GM21447 (cell line): ENCODE results near the gene PI4K2B.
A peak's percentile ranks its signal among the peaks of the same experiment; 100 is the strongest.
"Not testable (repeated sequence)": the region's sequence is repeated elsewhere in the genome, so short reads cannot be mapped to it uniquely, and the experiment has no call there.

Source experiments
- ATAC-seq: cut with Tn5 transposase; IDR thresholded peaks from one replicate; pipeline ENCODE4 v1.9.1; 2021; ENCODE audit not compliant: unreplicated experiment

PI4K2B gene

GRCh38 chr4:25303578-25303977 lies 69.7 kb downstream of the PI4K2B start:
- ATAC-seq, result no peak

DNA sequence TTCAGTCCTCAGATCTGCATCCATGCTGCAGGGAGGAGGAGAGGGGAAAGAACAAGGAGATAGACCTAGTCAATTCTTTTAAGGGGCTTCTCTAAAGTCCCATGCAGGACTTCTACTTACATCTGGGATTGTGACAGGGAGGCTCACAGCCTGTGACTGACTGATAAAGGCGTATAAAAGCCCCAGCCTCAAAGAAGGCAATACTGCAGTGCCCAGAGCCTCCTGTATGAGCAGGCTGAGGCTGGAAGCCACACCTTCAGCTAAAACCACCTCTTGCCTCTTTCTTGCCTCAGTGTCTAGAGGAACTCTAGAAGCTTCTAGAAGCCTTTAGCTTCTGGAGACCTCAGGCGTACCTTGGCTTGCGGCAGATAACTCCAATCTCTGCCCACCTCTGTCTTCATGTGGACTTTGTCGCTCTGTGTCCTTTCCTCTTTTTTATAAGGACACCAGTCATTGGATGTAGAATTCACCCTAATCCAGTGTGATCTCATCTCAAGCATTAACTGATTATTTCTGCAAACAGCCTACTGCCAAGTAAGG lies 72.8 kb downstream of the PI4K2B start:
- ATAC-seq, result no peak

DNA sequence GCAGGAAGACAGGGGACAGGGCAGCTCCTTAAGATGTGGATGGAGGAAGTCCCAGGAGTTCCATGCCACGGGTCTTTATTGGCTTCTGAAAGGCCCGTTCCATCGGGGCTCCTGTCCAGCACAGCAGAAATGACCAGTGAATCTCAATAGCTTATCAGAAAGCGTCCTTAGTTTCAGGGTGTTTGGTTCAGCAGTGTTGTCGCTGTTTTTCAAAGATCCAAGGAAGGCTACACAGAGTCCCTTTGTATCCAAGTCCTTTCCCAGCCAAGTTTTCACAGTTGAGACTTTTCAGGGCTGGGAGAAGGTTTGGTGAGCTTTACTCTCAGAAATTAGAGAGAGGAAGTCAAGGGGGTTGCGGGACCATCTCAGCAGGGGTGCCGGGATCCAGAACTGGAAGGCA lies 73.8 kb downstream of the PI4K2B start:
- ATAC-seq, result no peak

GRCh38 chr4:25308306-25308705 lies 74.5 kb downstream of the PI4K2B start:
- no peak for ATAC-seq

GRCh38 chr4:25308761-25309160 lies 74.9 kb downstream of the PI4K2B start:
- ATAC-seq, result no peak

GRCh38 chr4:25310066-25310802 lies 76.4 kb downstream of the PI4K2B start:
- ATAC-seq, result peak; percentile 54

DNA sequence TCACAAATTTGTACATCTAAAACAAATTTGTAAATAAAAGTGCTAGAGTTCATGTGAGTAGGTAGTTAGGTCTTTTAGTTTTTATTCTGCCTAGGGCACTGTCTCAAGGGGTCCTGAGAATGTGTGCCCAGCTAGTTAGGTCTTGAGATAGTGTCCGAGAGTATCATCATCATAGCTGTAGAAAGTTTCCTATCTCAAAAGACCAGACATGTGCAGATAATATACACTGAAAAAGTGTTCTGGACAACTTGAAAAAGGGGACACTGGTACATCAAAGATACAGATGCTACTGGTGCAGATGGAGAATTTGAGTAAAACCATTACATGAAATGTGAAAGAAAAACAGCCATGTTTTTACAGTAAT lies 77.0 kb downstream of the PI4K2B start:
- ATAC-seq, result peak; percentile 16

GRCh38 chr4:25312496-25313200 lies 78.8 kb downstream of the PI4K2B start, which contains the start of gene ZCCHC4:
Gene ZCCHC4, plus strand, starts transcription at chr4:25312774. Its CDS starts 36 bp downstream, at chr4:25312810.
- peak; percentile 67 for ATAC-seq

DNA sequence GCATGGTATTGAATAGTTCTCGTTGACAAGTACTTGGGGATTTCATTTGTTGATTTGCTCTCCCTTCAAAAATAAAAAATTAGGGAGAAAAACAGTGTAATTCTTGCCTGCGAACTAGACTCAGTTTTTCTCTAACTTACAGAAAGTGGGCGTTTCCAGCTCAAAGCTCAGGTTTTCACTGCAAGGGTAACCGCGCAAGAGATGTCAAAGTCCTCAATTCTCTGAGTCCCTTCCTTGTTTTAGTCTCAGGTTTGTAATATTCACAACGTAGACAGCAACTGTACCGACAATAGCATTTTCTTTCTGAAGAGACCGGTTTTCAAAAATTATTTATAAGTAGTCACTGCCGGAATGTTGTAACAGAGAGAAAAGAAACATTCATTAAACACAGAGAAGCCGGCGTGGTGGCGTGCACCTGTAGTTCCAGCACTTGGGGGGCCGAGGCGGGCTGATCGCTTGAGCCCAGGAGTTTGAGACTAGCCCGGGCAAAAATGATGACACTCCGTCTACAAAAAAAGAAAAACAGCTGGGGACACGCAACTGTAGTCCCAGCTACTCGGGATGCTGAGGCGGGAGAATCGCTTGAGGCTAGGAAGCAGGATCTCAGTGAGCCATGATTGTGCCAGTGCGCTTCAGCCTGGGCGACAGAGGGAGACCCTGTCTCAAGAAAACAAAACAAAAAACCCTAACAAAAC lies 79.5 kb downstream of the PI4K2B start:
- ATAC-seq, result no peak

- ATAC-seq, result no peak
Measured at GRCh38 chr4:25320336-25320735, 86.5 kb downstream of the PI4K2B start.

- ATAC-seq, result no peak
Measured at GRCh38 chr4:25320773-25321172, 86.9 kb downstream of the PI4K2B start.

DNA sequence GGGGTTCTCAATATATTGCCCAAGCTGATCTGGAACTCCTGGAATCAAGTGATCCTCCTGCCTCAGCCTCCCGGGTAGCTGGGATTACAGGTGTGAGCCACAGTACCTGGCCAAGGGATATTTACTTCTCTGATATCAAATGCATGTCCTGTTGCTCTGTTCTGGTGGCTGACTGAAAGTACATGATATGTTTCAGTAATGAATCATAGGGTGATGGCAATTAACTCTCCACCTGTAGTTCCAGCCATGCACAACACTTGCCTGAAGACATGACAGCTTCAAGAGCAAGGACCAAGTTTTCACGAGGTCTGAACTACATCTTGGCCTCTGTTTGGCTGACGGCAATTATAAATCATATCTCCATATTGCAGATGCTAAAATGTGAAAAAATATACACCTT lies 87.9 kb downstream of the PI4K2B start:
- no peak for ATAC-seq

- ATAC-seq, result not testable (repeated sequence)
Measured at GRCh38 chr4:25328463-25328862, 94.6 kb downstream of the PI4K2B start.
